IMR-90 (cell line): Measurements from ENCODE around the gene BIK. TPM values are rescaled to one million over a fixed set of nuclear protein-coding genes. Genes with fewer than 3 reads are reported as not detected.

Source experiments
- ATAC-seq: fragments of 200-7000 bp; cut with Tn5 transposase; 2 replicates; pipeline ENCODE4 v1.9.1; 2020; ENCODE audit warnings: low read depth, mild to moderate bottlenecking, moderate library complexity
- BruUV-seq: library from RNA; stranded (reverse); fragments of 400-500 nt; replicated peaks from 2 replicates; lab custom pipeline; 2021; lab: Mats Ljungman, UMichigan
- CTCF ChIA-PET: fragments of 300-600 bp; formaldehyde crosslinking; extraction: SDS; loops from one replicate; lab custom pipeline; 2021; ENCODE audit warnings: antibody characterized with exemption; lab: Yijun Ruan, JAX
- POLR2A ChIA-PET: fragments of 300-600 bp; sonication (Branson Sonifier 250); formaldehyde crosslinking; loops from one replicate; lab custom pipeline; 2022; ENCODE audit warnings: antibody characterized with exemption; ENCODE audit not compliant: unreplicated experiment; lab: Charles Lee
- DNase-seq: peaks from one replicate; pipeline ENCODE4 v3.0.0; 2013
- H2AFZ ChIP-seq: replicated peaks from 2 replicates; pipeline ENCODE3; 2013; ENCODE audit warnings: low read length, mild to moderate bottlenecking; ENCODE audit not compliant: poor library complexity
- H2AK5ac ChIP-seq: 2 replicates; pipeline ENCODE4 v1.6.1; 2013; ENCODE audit warnings: low read depth, low read length, inconsistent platforms
- H2AK9ac ChIP-seq: replicated peaks from 2 replicates; pipeline ENCODE3; 2013; ENCODE audit warnings: mild to moderate bottlenecking, low read depth, low read length, moderate library complexity; ENCODE audit not compliant: poor library complexity
- H2BK120ac ChIP-seq: 2 replicates; pipeline ENCODE4 v1.6.1; 2013; ENCODE audit warnings: low read depth, low read length, inconsistent platforms
- H2BK15ac ChIP-seq: 3 replicates; pipeline ENCODE4 v1.6.1; 2013; ENCODE audit warnings: low read depth, low read length, inconsistent platforms
- H2BK20ac ChIP-seq: 2 replicates; pipeline ENCODE4 v1.6.1; 2013; ENCODE audit warnings: low read depth, mild to moderate bottlenecking, inconsistent platforms, low read length, moderate library complexity
- H2BK5ac ChIP-seq: 2 replicates; pipeline ENCODE4 v1.6.1; 2013; ENCODE audit warnings: mild to moderate bottlenecking, low read depth, low read length, inconsistent platforms; ENCODE audit not compliant: poor library complexity, severe bottlenecking
- H3K14ac ChIP-seq: replicated peaks from 2 replicates; pipeline ENCODE4 v1.6.1; 2013; ENCODE audit warnings: low read depth, low read length, inconsistent platforms
- H3K18ac ChIP-seq: 2 replicates; pipeline ENCODE4 v1.6.1; 2013; ENCODE audit warnings: low read depth, low read length, control low read depth
- H3K23ac ChIP-seq: 2 replicates; pipeline ENCODE4 v1.6.1; 2013; ENCODE audit warnings: low read depth, low read length, inconsistent platforms
- H3K27ac ChIP-seq: 2 replicates; pipeline ENCODE4 v1.5.1; 2013; ENCODE audit warnings: mild to moderate bottlenecking, control low read depth, low read length; ENCODE audit not compliant: insufficient read depth
- H3K27me3 ChIP-seq: 2 replicates; pipeline ENCODE4 v1.6.1; 2013; ENCODE audit warnings: low read length; ENCODE audit not compliant: control insufficient read depth, insufficient read depth
- H3K36me3 ChIP-seq: 2 replicates; pipeline ENCODE4 v1.6.1; 2013; ENCODE audit warnings: low read length, mixed read lengths; ENCODE audit not compliant: control insufficient read depth, insufficient read depth
- H3K4ac ChIP-seq: 2 replicates; pipeline ENCODE4 v1.6.1; 2013; ENCODE audit warnings: low read depth, low read length, inconsistent platforms
- H3K4me1 ChIP-seq: 2 replicates; pipeline ENCODE4 v1.6.1; 2013; ENCODE audit warnings: low read length, mixed read lengths; ENCODE audit not compliant: control insufficient read depth, insufficient read depth
- H3K4me2 ChIP-seq: 2 replicates; pipeline ENCODE4 v1.6.1; 2013; ENCODE audit warnings: low read depth, mild to moderate bottlenecking, control low read depth, low read length, moderate library complexity
- H3K4me3 ChIP-seq: 2 replicates; pipeline ENCODE4 v1.5.1; 2013; ENCODE audit warnings: low read depth, mild to moderate bottlenecking, control low read depth, low read length, moderate library complexity; ENCODE audit not compliant: insufficient read depth
- H3K56ac ChIP-seq: 2 replicates; pipeline ENCODE4 v1.6.1; 2013; ENCODE audit warnings: low read length, inconsistent platforms; ENCODE audit not compliant: insufficient read depth; ENCODE audit errors: extremely low read depth
- H3K79me1 ChIP-seq, 2 experiments: 2 replicates each; pipeline ENCODE4 v1.6.1; 2013; ENCODE audit warnings: low read length in 2 of 2, inconsistent platforms in 1 of 2, low read depth in 1 of 2
- H3K9ac ChIP-seq: 2 replicates; pipeline ENCODE4 v1.6.1; 2013; ENCODE audit warnings: low read depth, low read length, control low read depth
- H3K9me1 ChIP-seq: 2 replicates; pipeline ENCODE4 v1.6.1; 2013; ENCODE audit warnings: low read length, inconsistent platforms; ENCODE audit not compliant: insufficient read depth
- H3K9me3 ChIP-seq: 2 replicates; pipeline ENCODE4 v1.6.1; 2013; ENCODE audit warnings: low read length; ENCODE audit not compliant: control insufficient read depth, insufficient read depth
- H4K20me1 ChIP-seq: 2 replicates; pipeline ENCODE4 v1.6.1; 2013; ENCODE audit warnings: low read length, inconsistent platforms; ENCODE audit not compliant: insufficient read depth
- H4K5ac ChIP-seq: 2 replicates; pipeline ENCODE4 v1.6.1; 2013; ENCODE audit warnings: mild to moderate bottlenecking, low read depth, low read length, control low read depth
- H4K8ac ChIP-seq, 2 experiments: 2 replicates each; pipeline ENCODE4 v1.6.1; 2013; ENCODE audit warnings: low read depth in 2 of 2, low read length in 2 of 2, control low read depth in 1 of 2, inconsistent platforms in 1 of 2
- H4K91ac ChIP-seq: 2 replicates; pipeline ENCODE4 v1.6.1; 2013; ENCODE audit warnings: low read depth, low read length, inconsistent platforms; ENCODE audit not compliant: insufficient read depth
- BHLHE40 ChIP-seq: fragments of 150-350 bp; IDR thresholded peaks from 2 replicates; pipeline ENCODE4 v1.6.1; 2016; ENCODE audit warnings: mild to moderate bottlenecking, low read depth, low read length
- CEBPB ChIP-seq: IDR thresholded peaks from 2 replicates; pipeline ENCODE4 v1.6.1; 2012; ENCODE audit warnings: low read depth, low read length, improper control_type of control experiment
- CHD1 ChIP-seq: IDR thresholded peaks from 2 replicates; pipeline ENCODE4 v1.6.1; 2012; ENCODE audit warnings: low read depth, low read length, improper control_type of control experiment
- FOS ChIP-seq: fragments of 150-350 bp; IDR thresholded peaks from 2 replicates; pipeline ENCODE4 v1.6.1; 2016; ENCODE audit warnings: low read depth, low read length
- MAFK ChIP-seq: IDR thresholded peaks from 2 replicates; pipeline ENCODE4 v1.6.1; 2012; ENCODE audit warnings: low read depth, low read length, improper control_type of control experiment
- MAZ ChIP-seq: IDR thresholded peaks from 2 replicates; pipeline ENCODE4 v1.6.1; 2012; ENCODE audit warnings: low read depth, mild to moderate bottlenecking, low read length, improper control_type of control experiment, moderate library complexity, borderline replicate concordance
- MXI1 ChIP-seq: IDR thresholded peaks from 2 replicates; pipeline ENCODE4 v1.6.1; 2012; ENCODE audit warnings: low read depth, mild to moderate bottlenecking, low read length, moderate library complexity, borderline replicate concordance
- NFE2L2 ChIP-seq: fragments of 150-350 bp; IDR thresholded peaks from 2 replicates; pipeline ENCODE4 v1.6.1; 2016; ENCODE audit warnings: low read depth, mild to moderate bottlenecking, low read length
- POLR2A ChIP-seq: IDR thresholded peaks from 2 replicates; pipeline ENCODE4 v1.6.1; 2012; ENCODE audit warnings: mild to moderate bottlenecking, low read depth, low read length
- RAD21 ChIP-seq: IDR thresholded peaks from 2 replicates; pipeline ENCODE4 v1.6.1; 2012; ENCODE audit warnings: low read length, improper control_type of control experiment
- RCOR1 ChIP-seq: IDR thresholded peaks from 2 replicates; pipeline ENCODE4 v1.6.1; 2012; ENCODE audit warnings: mild to moderate bottlenecking, low read length, improper control_type of control experiment; ENCODE audit not compliant: insufficient replicate concordance
- RFX5 ChIP-seq: IDR thresholded peaks from 2 replicates; pipeline ENCODE4 v1.8.0; 2012; ENCODE audit warnings: low read depth, mild to moderate bottlenecking, low read length, moderate library complexity
- SMC3 ChIP-seq: fragments of 150-350 bp; IDR thresholded peaks from 2 replicates; pipeline ENCODE4 v1.6.1; 2016; ENCODE audit warnings: low read depth, mild to moderate bottlenecking, antibody characterized with exemption, low read length, moderate library complexity
- WGBS, 2 experiments: methylation state at CpG; one replicate each; pipeline versions ENCODE4 v1.1.5 to v1.1.7; 2013; ENCODE audit warnings: missing lambda C conversion rate in 2 of 2; ENCODE audit not compliant: insufficient read length in 1 of 2; ENCODE audit errors: extremely low coverage in 2 of 2; 5-methylcytosine and 5-hydroxymethylcytosine counted together
- dilution Hi-C: fragments of 300-500 bp; cut with HindIII; formaldehyde crosslinking; loops from one replicate; pipeline ENCODE4 v1.14.3; 2018; ENCODE audit warnings: low sequenced_read_pairs; ENCODE audit not compliant: unreplicated experiment
- in situ Hi-C: fragments of 300-500 bp; cut with MboI; formaldehyde crosslinking; loops from 3 replicates; pipeline ENCODE4 v1.14.3; 2019; ENCODE audit warnings: low sequenced_read_pairs, inconsistent platforms, mixed read lengths
- intact Hi-C: fragments of 100-400 bp; cut with micrococcal nuclease; formaldehyde crosslinking; loops from 2 replicates; pipeline ENCODE4 v1.10.0; 2022
- polyA plus RNA-seq, 3 experiments: library from polyadenylated mRNA; depleted of rRNA; stranded (reverse); fragments of >200 nt; gene quantifications; 2 replicates each; pipeline ENCODE4 v1.2.3, GENCODE V29; 2012; ENCODE audit warnings: low replicate concordance in 1 of 3
- total RNA-seq: library from RNA; depleted of rRNA; stranded (reverse); fragments of >200 nt; gene quantifications from 2 replicates; pipeline ENCODE4 v1.2.3, GENCODE V29; 2012
- TF ChIP-seq, protein P1 (sequence below): conservative IDR thresholded peaks from 2 replicates; pipeline ENCODE4 v1.5.1; 2012; ENCODE audit warnings: mild to moderate bottlenecking, low read depth, low read length, improper control_type of control experiment
- TF ChIP-seq, protein P2 (sequence below): fragments of 150-350 bp; IDR thresholded peaks from 2 replicates; pipeline ENCODE4 v1.6.1; 2016; ENCODE audit warnings: low read depth, mild to moderate bottlenecking, low read length, moderate library complexity, borderline replicate concordance
- TF ChIP-seq, protein P3 (sequence below): fragments of 150-350 bp; IDR thresholded peaks from 2 replicates; pipeline ENCODE4 v1.6.1; 2017; ENCODE audit warnings: mild to moderate bottlenecking, antibody characterized with exemption, low read length, low read depth

The BIK gene
- total and polyA plus RNA-seq, 2 of the 4 experiments (the other 2 are of a cell fraction): 0.18 TPM; not detected in 1

DNA sequence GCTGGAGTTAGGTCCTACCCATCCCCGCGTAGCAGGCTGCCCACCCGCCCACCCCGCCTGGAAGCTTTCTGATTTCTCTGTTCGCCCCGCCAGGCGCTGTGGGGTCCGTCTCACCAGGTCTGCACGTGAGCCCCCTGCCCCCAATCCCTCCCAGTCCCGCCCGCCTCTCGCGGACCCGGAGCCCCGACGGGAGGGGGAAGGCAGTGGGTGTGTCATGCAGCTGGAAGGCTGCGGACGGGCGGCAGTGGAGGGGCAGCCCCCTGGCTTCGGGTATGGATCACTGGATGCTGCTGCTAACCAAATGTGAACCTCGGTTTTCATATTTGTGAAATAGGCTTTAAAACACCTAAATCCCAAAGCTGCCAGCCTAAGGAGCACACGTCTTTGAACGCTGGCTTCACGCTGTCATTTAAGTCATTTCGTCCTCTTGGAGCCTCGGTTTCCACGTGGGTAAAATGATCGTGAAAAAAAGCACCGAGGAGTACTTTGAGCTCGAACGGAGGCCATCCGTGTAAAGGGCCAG lies 568 bp upstream of the BIK start:
- H2BK120ac ChIP-seq: no peak overlapping the region
- no peaks in the 10 kb centered on the region for H3K9me1 ChIP-seq
- dilution Hi-C loops (no loop called here), in situ Hi-C loops (no loop called here), intact Hi-C loops (no loop called here)
- H2BK15ac ChIP-seq: no peak overlapping the region
- ATAC-seq (peak; percentile 30), DNase-seq (no peak)
- H3K36me3 ChIP-seq: no peaks in the 10 kb centered on the region
- CTCF ChIA-PET: interaction anchor here (0.9 kb wide), 1 partner anchor 49 kb away, joined by 3 read pairs; no protein-coding TSS in a partner anchor
- no TSS peak for BruUV-seq
- peak overlapping the region; percentile 60 for H3K4me2 ChIP-seq
- TF ChIP-seq FOS (no peak), MAZ (no peak), BHLHE40 (no peak), MXI1 (no peak), CHD1 (no peak), NFE2L2 (no peak), RCOR1 (no peak), SMC3 (no peak), MAFK (no peak), RAD21 (no peak), RFX5 (no peak), CEBPB (no peak), POLR2A (no peak)
- TF ChIP-seq, protein P1, sequence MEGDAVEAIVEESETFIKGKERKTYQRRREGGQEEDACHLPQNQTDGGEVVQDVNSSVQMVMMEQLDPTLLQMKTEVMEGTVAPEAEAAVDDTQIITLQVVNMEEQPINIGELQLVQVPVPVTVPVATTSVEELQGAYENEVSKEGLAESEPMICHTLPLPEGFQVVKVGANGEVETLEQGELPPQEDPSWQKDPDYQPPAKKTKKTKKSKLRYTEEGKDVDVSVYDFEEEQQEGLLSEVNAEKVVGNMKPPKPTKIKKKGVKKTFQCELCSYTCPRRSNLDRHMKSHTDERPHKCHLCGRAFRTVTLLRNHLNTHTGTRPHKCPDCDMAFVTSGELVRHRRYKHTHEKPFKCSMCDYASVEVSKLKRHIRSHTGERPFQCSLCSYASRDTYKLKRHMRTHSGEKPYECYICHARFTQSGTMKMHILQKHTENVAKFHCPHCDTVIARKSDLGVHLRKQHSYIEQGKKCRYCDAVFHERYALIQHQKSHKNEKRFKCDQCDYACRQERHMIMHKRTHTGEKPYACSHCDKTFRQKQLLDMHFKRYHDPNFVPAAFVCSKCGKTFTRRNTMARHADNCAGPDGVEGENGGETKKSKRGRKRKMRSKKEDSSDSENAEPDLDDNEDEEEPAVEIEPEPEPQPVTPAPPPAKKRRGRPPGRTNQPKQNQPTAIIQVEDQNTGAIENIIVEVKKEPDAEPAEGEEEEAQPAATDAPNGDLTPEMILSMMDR: no peak
- TF ChIP-seq, protein P2, sequence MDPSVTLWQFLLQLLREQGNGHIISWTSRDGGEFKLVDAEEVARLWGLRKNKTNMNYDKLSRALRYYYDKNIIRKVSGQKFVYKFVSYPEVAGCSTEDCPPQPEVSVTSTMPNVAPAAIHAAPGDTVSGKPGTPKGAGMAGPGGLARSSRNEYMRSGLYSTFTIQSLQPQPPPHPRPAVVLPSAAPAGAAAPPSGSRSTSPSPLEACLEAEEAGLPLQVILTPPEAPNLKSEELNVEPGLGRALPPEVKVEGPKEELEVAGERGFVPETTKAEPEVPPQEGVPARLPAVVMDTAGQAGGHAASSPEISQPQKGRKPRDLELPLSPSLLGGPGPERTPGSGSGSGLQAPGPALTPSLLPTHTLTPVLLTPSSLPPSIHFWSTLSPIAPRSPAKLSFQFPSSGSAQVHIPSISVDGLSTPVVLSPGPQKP: no peak
- TF ChIP-seq, protein P3, sequence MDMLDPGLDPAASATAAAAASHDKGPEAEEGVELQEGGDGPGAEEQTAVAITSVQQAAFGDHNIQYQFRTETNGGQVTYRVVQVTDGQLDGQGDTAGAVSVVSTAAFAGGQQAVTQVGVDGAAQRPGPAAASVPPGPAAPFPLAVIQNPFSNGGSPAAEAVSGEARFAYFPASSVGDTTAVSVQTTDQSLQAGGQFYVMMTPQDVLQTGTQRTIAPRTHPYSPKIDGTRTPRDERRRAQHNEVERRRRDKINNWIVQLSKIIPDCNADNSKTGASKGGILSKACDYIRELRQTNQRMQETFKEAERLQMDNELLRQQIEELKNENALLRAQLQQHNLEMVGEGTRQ: no peak
- no peak overlapping the region for H3K27ac ChIP-seq
- H3K79me1 ChIP-seq: no peaks in the 10 kb centered on the region
- no peaks in the 10 kb centered on the region; the same call in 1 of the 2 replicates for H3K4me1 ChIP-seq
- no peak overlapping the region for H4K5ac ChIP-seq
- no peak overlapping the region for H2AK5ac ChIP-seq
- no peaks in the 10 kb centered on the region for H3K9me3 ChIP-seq
- peak overlapping the region; percentile 87 for H2AFZ ChIP-seq
- H3K23ac ChIP-seq: peak overlapping the region; percentile 6; the same call in 1 of the 2 replicates
- peak overlapping the region; percentile 7 for H2AK9ac ChIP-seq
- no peak overlapping the region for H4K91ac ChIP-seq
- peaks cover 55% of the 10 kb centered on the region for H3K27me3 ChIP-seq
- H3K4ac ChIP-seq: no peak overlapping the region
- H4K8ac ChIP-seq: no peak overlapping the region
- POLR2A ChIA-PET: no interaction called here
- H3K4me3 ChIP-seq: peak overlapping the region; percentile 8
- 6% methylated on average over 9 of the region's 32 CpGs; no CpG with 5 or more reads in 1 of the 2 experiments for WGBS, 2 experiments
- H3K9ac ChIP-seq: no peak overlapping the region
- H3K18ac ChIP-seq: no peak overlapping the region
- H4K20me1 ChIP-seq: no peaks in the 10 kb centered on the region
- no peak overlapping the region for H2BK20ac ChIP-seq
- H2BK5ac ChIP-seq: no peak overlapping the region
- H3K56ac ChIP-seq: no peak overlapping the region
- H3K14ac ChIP-seq: no peak overlapping the region
